Measurements from ENCODE around the gene LY6G5C.

LY6G5C gene

GRCh38 chr6:31632279-31632946 lies 48.5 kb downstream of the LY6G5C start:
- H3K27me3 Mint-ChIP-seq = no peaks in the 10 kb centered on the region
- H3K4me3 Mint-ChIP-seq = no peak overlapping the region
- H3K9me3 Mint-ChIP-seq (ENCODE audit: low read depth) = no peaks in the 10 kb centered on the region
- no peak overlapping the region for H3K27ac Mint-ChIP-seq
- H3K4me1 Mint-ChIP-seq (ENCODE audit: low read depth) = peaks cover 2% of the 10 kb centered on the region
- H3K36me3 Mint-ChIP-seq = peaks cover 3% of the 10 kb centered on the region

DNA sequence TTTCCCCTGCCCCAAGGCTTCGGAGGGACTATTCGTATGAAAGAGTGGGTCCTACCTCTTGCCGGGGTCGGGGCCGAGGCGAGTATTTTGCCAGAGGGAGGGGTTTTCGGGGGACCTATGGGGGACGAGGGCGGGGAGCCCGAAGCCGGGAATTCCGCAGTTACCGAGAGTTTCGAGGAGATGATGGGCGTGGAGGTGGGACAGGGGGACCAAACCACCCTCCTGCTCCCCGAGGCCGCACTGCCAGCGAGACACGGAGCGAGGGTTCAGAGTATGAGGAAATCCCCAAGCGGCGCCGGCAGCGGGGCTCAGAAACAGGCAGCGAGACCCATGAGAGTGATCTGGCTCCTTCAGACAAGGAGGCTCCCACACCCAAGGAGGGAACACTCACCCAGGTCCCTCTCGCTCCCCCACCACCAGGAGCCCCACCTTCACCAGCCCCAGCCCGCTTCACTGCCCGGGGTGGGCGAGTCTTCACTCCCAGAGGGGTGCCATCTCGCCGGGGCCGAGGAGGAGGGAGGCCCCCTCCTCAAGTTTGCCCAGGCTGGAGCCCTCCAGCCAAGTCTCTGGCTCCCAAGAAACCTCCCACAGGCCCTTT lies 49.1 kb downstream of the LY6G5C start:
- no peak overlapping the region for H3K27ac Mint-ChIP-seq
- no peaks in the 10 kb centered on the region for H3K9me3 Mint-ChIP-seq (ENCODE audit: low read depth)
- no peaks in the 10 kb centered on the region for H3K27me3 Mint-ChIP-seq
- H3K36me3 Mint-ChIP-seq = peaks cover 3% of the 10 kb centered on the region
- peaks cover 2% of the 10 kb centered on the region for H3K4me1 Mint-ChIP-seq (ENCODE audit: low read depth)
- H3K4me3 Mint-ChIP-seq = no peak overlapping the region

- Mint-ChIP-seq H3K36me3 (peaks cover 3% of the 10 kb centered on the region), H3K4me1 (ENCODE audit: low read depth) (peaks cover 2% of the 10 kb centered on the region), H3K4me3 (no peak overlapping the region), H3K9me3 (ENCODE audit: low read depth) (no peaks in the 10 kb centered on the region), H3K27ac (no peak overlapping the region), H3K27me3 (no peaks in the 10 kb centered on the region)
These were observed 49.7 kb downstream of the LY6G5C start for GRCh38 chr6:31631209-31631608.

GRCh38 chr6:31630177-31630934 lies 50.5 kb downstream of the LY6G5C start:
- no peak overlapping the region for H3K4me3 Mint-ChIP-seq
- peaks cover 2% of the 10 kb centered on the region for H3K4me1 Mint-ChIP-seq (ENCODE audit: low read depth)
- no peak overlapping the region for H3K27ac Mint-ChIP-seq
- H3K36me3 Mint-ChIP-seq = no peaks in the 10 kb centered on the region
- H3K9me3 Mint-ChIP-seq (ENCODE audit: low read depth) = no peaks in the 10 kb centered on the region
- no peaks in the 10 kb centered on the region for H3K27me3 Mint-ChIP-seq

DNA sequence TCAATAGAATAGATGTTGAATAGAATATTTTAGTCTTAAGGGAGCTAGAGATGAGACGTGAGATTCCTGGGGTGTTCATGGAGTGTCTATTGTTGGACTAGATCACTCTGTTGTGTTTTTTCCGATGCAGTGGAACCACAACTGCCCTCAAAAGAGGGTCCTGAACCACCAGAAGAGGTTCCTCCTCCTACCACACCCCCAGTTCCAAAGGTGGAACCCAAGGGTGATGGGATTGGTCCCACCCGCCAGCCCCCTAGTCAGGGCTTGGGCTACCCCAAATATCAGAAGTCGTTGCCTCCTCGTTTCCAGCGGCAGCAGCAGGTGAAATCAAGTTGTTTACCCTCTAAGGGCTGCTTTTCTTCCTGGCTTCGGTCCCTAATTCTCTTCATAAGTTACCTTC lies 51.9 kb downstream of the LY6G5C start:
- Mint-ChIP-seq H3K27me3 (no peaks in the 10 kb centered on the region), H3K4me1 (ENCODE audit: low read depth) (peaks cover 2% of the 10 kb centered on the region), H3K27ac (no peak overlapping the region), H3K9me3 (ENCODE audit: low read depth) (no peaks in the 10 kb centered on the region), H3K36me3 (no peaks in the 10 kb centered on the region), H3K4me3 (no peak overlapping the region)

GRCh38 chr6:31627690-31628287 lies 53.1 kb downstream of the LY6G5C start:
- no peaks in the 10 kb centered on the region for H3K9me3 Mint-ChIP-seq (ENCODE audit: low read depth)
- H3K4me1 Mint-ChIP-seq (ENCODE audit: low read depth) = peaks cover 3% of the 10 kb centered on the region
- H3K27me3 Mint-ChIP-seq = no peaks in the 10 kb centered on the region
- peak overlapping the region; percentile 56 for H3K27ac Mint-ChIP-seq
- no peak overlapping the region for H3K4me3 Mint-ChIP-seq
- no peaks in the 10 kb centered on the region for H3K36me3 Mint-ChIP-seq

- Mint-ChIP-seq H3K27ac (peak overlapping the region; percentile 54), H3K36me3 (peaks cover 5% of the 10 kb centered on the region)
These were observed 53.9 kb downstream of the LY6G5C start for GRCh38 chr6:31626952-31627351.

More at GRCh38 chr6:31626952-31627351, 53.9 kb downstream of the LY6G5C start:
- H3K4me1 Mint-ChIP-seq (ENCODE audit: low read depth) = peaks cover 12% of the 10 kb centered on the region
- H3K4me3 Mint-ChIP-seq = no peak overlapping the region
- no peaks in the 10 kb centered on the region for H3K9me3 Mint-ChIP-seq (ENCODE audit: low read depth)
- H3K27me3 Mint-ChIP-seq = no peaks in the 10 kb centered on the region
